ENCODE data around the gene RBBP8NL.
A peak's percentile ranks its signal among the peaks of the same experiment; 100 is the strongest.

Gene RBBP8NL

GRCh38 chr20:62371588-62372041 is 55.7 kb downstream of the RBBP8NL start:
- DNase-seq = no peak

DNA sequence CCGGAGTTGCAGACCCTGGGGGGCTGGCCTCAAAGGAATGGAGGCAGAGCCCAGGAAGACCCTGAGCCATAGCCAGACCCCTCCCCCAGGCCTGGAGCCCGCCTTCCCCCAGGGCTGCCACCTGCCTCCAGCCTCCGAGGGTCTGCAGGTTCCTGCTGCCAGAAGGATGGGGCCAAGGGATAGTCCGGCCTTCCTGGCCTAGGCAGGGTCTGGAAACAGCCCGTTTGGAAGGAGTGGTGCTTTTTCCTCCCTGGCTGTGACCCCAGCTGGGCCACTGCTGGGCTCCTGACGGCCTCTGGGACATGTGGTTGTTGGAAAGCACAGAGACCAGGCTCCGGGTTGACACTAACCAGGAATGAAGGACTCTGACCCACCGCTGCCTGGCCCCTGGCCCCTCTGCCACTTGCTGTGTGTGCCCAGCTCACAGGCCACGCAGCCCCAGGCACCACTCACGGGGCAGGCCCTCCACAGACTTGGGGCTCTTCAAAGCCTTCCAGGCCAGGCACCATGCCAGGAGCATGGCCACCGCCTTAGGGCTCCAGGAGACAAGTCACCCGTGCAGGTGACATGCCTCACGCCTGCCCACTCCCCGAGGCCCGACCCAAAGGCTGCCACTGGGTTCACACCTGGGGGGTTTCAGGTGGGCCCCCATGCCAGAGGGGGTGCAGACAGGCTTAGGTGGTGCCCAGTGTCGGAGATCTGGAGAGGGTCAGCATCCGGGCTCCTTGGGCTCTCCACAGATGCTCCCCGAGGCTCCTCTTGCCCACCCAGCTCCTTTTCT is 56.3 kb downstream of the RBBP8NL start:
- DNase-seq = no peak

GRCh38 chr20:62370115-62370806 is 57.1 kb downstream of the RBBP8NL start:
- peak in 1 of 2 experiments; percentile 56 for DNase-seq

GRCh38 chr20:62369815-62370114 is 57.6 kb downstream of the RBBP8NL start:
- no peak for DNase-seq

GRCh38 chr20:62368976-62369814 is 58.1 kb downstream of the RBBP8NL start:
- no peak for DNase-seq

DNA sequence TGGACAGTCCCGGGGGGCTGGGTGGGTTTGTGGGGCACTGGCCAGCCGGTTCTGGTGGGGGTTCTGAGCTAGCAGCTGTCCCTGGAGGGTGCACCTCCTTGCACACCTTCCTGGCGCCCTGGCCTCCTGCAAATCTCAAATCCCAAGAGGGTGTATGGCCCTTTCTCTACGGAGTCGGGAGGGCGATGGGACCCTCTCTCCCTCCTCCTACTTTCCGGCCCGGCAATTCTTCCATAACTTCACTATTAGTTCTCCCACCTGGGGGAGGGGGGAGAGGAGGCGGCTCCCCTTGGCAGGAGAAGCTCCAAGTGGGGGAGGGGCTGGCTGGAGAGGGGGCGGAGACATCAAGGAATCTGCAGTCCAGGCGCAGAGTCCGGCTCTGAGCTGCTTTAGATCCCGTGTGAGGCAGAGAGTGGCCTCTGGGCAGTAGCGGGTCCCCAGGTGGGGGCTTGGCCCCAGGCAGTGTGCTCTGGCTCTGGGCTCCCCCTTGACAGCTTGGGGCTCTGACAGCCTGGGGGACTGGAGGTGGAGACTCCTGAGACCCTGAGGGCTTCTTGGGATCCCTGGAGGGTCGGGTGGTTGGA is 58.9 kb downstream of the RBBP8NL start:
- DNase-seq = no peak

GRCh38 chr20:62367633-62368391 is 59.5 kb downstream of the RBBP8NL start:
- no peak for DNase-seq

DNA sequence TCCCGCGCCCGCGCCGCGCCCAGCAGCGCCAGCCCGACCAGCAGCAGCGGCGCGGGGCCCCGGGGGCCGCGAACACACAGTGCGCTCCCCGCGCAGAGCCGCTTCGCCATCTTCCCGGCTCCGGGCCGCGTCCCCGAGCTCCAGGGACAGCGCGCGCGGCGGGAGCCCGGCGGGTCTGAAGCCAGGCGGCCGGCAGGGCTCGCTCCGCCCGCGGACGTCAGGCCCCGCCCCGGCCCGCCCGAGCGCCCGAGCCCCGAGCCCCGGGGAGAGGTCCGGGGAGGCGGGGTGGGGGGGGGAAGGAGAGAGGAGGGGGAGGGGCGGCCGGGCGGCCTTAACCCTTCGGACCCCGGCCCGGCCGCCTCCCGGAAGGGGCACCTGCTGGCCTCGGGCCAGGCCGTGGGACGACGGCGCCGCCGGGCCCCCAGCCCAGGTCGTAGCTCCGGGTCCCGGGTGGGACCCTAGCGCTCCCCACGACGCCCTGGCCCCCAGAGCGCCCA is 60.2 kb downstream of the RBBP8NL start, which contains the start of gene LAMA5:
Gene LAMA5 (minus strand): TSS at position 177 of the 497 bp plus-strand sequence. CDS start 67 bp downstream, at position 110.
- DNase-seq = no peak

DNA sequence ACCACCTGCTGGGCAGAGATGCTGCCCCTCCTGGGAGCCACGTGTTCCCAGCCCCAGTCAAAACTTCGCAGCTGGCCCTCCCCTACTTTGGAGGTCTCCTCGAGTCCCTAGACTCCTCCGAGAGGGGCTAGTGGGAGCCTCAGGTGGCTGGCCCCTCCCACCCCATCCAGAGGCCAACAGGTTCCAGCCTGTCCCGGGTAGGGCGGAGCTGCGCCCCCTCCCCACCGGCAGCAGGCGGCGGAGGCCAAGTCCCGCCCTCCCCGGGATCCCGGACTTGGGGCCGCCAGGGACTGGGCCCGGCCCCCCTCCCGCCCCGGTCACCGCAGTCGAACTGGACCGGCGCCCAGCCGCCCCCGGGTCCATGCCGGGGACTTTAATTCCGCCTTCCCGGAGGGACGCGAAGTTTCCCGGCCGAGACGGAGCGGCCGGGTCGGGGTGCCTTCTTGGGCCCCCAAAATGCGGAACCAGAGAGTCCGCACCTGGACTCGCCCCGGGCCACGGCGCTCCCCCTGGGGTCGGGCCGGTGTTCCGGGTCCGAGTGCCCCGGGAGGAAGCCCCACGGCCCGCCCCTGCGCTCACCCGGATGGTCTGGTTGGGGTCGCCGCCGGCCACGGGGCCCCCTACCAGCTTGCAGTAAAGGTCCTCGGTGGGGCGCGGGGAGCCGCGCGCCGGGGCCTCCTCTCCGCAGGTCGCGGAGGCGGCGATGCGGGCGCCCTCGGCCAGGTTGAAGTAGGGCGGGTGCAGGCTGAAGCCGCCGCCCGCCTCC is 60.8 kb downstream of the RBBP8NL start:
- DNase-seq = no peak

DNA sequence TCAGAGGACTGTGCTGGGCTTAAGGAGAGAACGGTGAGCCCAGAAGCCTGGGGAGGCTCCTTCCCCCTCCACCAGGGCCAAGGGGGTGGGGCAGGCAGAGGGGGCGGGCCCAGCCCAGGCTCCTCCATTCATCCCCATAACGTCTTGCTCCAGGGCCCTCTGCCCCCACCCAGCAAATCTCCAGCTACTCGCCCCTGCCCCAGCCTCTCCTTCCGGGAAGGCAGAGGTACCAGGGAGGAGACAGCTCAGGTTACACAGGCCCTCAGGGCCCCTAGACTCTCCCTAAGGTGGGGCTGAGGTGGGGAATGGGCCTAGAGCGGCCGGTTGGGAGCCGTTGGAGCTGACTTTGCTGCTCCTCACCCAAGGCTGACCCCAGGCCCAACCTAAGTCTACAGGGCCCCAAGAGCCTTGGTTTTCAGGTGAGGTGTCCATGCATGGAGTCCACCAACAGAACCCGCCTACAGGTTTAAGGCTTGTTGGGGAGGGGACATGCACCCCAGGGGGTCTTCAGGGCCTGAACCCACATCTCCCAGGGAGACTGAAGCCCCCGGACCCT is 61.4 kb downstream of the RBBP8NL start:
- no peak for DNase-seq

GRCh38 chr20:62364911-62365736 is 62.2 kb downstream of the RBBP8NL start:
- DNase-seq = no peak

- DNase-seq = no peak
Measured at GRCh38 chr20:62363920-62364851, 63.2 kb downstream of the RBBP8NL start.

DNA sequence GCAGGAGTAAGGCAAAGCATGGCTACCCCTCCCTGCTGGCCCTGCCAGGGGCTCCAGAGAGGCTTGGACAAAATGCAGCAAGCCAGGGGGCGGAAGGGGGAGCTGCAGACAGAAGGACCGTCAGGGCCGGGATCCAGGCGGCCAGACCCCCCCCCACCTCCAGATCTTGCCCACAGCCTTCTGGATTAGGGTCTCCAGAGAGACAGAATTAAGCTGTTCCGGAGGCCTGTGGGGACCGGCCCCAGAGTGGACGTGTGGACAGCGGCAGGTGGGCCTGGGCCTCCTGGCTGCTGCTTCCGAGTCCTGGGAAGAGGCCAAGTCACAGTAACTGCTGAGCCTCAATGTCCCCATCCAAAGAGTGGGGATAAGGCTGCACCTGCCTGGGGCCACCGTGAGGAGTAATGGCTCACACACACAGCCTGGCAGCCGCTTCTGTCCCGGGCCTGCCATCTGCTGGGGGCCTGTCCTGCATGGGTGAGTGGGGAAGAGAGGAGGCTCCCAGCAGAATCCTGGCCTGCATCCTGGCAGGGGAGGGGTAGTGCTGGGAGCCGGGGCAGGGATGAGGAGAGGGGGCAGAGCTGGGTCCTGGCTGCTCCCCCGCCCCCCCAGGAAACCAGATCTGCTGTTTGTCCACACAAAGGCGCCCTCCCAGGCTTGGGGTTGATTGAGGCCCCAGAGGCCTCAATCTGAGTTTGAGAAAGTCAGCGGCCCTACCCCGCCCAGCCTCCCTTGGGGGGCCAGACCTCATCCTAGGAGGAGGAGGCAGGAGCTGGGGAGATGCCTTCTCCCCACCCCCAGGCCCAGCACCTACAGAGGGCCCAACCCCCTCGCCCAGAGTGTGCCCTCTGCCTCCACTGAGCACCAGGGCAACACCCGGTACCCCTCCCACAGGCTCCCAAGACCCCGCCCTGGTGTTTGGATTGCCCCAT is 64.1 kb downstream of the RBBP8NL start:
- no peak for DNase-seq

- DNase-seq = no peak
Measured at GRCh38 chr20:62362590-62362940, 64.8 kb downstream of the RBBP8NL start.

GRCh38 chr20:62361799-62362589 is 65.3 kb downstream of the RBBP8NL start:
- DNase-seq = no peak

DNA sequence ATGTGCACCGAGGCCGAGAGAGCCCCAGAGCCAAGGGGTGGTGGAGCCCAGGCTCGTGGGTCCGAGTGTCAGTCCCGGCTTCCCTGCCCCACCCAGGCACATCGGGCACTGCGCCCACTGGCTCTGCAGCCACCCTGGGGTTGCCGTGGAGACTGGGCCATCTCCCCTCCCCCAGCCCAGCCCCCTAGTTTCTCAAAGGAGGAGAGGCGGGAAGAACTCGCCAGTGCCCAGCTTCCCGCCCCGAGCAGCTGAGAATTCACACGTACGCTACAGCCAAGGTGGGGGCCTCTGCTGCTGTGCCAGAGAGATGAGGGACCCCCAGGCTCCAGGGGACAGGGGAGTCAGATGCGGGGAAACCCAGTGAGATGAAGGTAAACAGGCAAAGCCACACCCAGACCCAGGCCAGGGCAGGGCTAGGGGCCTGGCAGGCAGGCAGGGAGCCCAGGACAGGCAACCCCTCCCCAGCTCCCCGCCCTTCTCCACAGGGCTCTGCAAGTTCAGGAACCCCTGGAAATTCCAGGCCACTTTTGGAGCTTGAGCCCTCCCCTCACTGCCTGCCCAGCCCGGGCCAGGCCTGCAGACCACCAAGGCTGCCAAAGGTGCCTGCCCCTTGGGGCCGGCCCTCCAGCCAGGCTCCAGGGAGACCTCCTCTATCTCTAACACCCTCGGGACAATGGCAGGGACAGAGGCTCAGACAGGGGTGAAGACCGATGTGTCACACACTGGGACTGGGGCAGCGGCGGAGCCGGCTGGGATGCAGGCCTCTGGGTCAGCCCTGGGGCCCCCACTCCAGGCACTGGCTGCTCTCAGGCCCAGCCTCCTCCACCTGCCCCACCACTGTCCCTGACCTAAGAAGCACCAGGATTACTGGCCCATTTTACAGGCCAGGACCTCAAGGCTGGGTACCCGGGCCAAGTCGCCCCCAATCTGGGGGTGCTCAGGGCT is 66.2 kb downstream of the RBBP8NL start:
- DNase-seq = no peak
